ENCODE measurements around the gene NOS1AP. TPM values are rescaled to one million over a fixed set of nuclear protein-coding genes. Genes with fewer than 3 reads are reported as not detected.

The NOS1AP gene
- total and polyA plus RNA-seq, 9 of the 15 experiments (the other 6 are each of a cell fraction or from before 2014, with no cell fraction given) = 0.07 to 1.5 (median 0.22) TPM

DNA sequence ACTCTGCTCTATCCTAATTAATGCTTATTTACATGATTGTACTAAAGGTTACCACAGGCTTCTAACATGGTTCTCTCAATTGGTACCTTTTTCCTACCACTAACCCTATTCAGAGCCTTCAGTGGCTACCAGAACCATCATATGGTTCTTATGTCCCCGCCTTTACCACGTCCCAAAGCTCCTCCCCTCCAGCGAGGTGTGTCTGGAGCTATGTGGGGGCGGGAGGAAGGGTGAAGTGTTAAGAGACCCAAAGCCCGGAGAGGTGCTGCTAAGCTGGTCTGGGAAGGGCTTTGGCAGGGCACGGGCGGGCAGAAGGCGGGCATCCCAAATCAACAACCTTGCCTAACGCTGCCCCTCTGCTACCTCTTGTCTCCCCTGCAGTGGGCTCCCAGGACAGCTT is 297.2 kb downstream of the NOS1AP start:
- intact Hi-C loops (cut with micrococcal nuclease) (no loop called here), in situ Hi-C loops (cut with MboI) (no loop called here)
- FAIRE-seq (peak; percentile 6), DNase-seq (ENCODE audit: extremely low read depth in 1 of 4, low spot score in 3 of 4) (peak; percentile 45 to 57 (median 53)), ATAC-seq (peak; percentile 78)
- Histone ChIP-seq H3K4me2 (ENCODE audit: insufficient read depth, low read length) (no peak overlapping the region), H3K9ac (ENCODE audit: insufficient read depth in 1 of 2, low read depth in 2 of 2, low read length in 2 of 2) (peak overlapping the region in 1 of 2 experiments; percentile 54; a peak in 1 of 4 replicates), H3K36me3 (ENCODE audit: control insufficient read depth, insufficient read depth, low read length) (no peaks in the 10 kb centered on the region), H3K9me3 (replicated peaks; ENCODE audit: control insufficient read depth, insufficient read depth, low read depth, low read length) (no peaks in the 10 kb centered on the region), H3K4me3 (no peak overlapping the region), H3K9me1 (ENCODE audit: control insufficient read depth, insufficient read depth, low read length) (no peaks in the 10 kb centered on the region), H3K79me2 (ENCODE audit: control insufficient read depth, insufficient read depth, low read length) (no peaks in the 10 kb centered on the region), H3K27me3 (ENCODE audit: control insufficient read depth in 2 of 2, insufficient read depth in 2 of 2, low read length in 2 of 2) (no peaks in the 10 kb centered on the region), H3K4me1 (replicated peaks in 1 of 2; ENCODE audit: control insufficient read depth in 2 of 2, insufficient read depth in 2 of 2, low read length in 2 of 2) (peaks cover 13 to 20% of the 10 kb centered on the region in 2 experiments; a peak in 4 of 5 replicates), H2AFZ (ENCODE audit: low read depth, low read length) (peak overlapping the region; percentile 34; the same call in 1 of the 2 replicates), H3K27ac (ENCODE audit: extremely low read depth, low read depth, low read length) (no peak overlapping the region), H4K20me1 (replicated peaks; ENCODE audit: control insufficient read depth, insufficient read depth, low read length) (no peaks in the 10 kb centered on the region)
- WGBS (ENCODE audit: insufficient coverage, low coverage, missing lambda C conversion rate) = 50% methylated on average over 9 of the region's 9 CpGs
- ChIA-PET CTCF (ENCODE audit: low intra/inter-chr PET ratio) (no interaction called here), POLR2A (interaction anchor here (1.3 to 1.4 kb wide), 2 partner anchors 14 to 194 kb away, joined by 3 read pairs; partner anchors contain the start of gene UAP1)
- no peak for TF ChIP-seq TEAD1 (CRISPR knock-in tag; IDR thresholded peaks at IDR 0.05)
- TF ChIP-seq EGR1 (conservative IDR thresholded peaks at IDR 0.05) = peak; percentile 62
- TF ChIP-seq, protein P1, sequence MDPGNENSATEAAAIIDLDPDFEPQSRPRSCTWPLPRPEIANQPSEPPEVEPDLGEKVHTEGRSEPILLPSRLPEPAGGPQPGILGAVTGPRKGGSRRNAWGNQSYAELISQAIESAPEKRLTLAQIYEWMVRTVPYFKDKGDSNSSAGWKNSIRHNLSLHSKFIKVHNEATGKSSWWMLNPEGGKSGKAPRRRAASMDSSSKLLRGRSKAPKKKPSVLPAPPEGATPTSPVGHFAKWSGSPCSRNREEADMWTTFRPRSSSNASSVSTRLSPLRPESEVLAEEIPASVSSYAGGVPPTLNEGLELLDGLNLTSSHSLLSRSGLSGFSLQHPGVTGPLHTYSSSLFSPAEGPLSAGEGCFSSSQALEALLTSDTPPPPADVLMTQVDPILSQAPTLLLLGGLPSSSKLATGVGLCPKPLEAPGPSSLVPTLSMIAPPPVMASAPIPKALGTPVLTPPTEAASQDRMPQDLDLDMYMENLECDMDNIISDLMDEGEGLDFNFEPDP (CRISPR knock-in tag; IDR thresholded peaks at IDR 0.05) = no peak
- BruUV-seq (replicated peaks) = no TSS peak

DNA sequence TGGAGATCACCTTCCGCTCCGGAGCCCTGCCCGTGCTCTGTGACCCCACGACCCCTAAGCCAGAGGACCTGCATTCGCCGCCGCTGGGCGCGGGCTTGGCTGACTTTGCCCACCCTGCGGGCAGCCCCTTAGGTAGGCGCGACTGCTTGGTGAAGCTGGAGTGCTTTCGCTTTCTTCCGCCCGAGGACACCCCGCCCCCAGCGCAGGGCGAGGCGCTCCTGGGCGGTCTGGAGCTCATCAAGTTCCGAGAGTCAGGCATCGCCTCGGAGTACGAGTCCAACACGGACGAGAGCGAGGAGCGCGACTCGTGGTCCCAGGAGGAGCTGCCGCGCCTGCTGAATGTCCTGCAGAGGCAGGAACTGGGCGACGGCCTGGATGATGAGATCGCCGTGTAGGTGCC is 297.6 kb downstream of the NOS1AP start:
- DNase-seq (ENCODE audit: extremely low read depth in 1 of 4, low spot score in 3 of 4) (no peak), FAIRE-seq (no peak), ATAC-seq (no peak)
- Histone ChIP-seq H3K27me3 (ENCODE audit: control insufficient read depth in 2 of 2, insufficient read depth in 2 of 2, low read length in 2 of 2) (no peaks in the 10 kb centered on the region), H3K4me3 (no peak overlapping the region), H3K9me1 (ENCODE audit: control insufficient read depth, insufficient read depth, low read length) (no peaks in the 10 kb centered on the region), H3K79me2 (ENCODE audit: control insufficient read depth, insufficient read depth, low read length) (no peaks in the 10 kb centered on the region), H3K36me3 (ENCODE audit: control insufficient read depth, insufficient read depth, low read length) (no peaks in the 10 kb centered on the region), H3K4me2 (ENCODE audit: insufficient read depth, low read length) (no peak overlapping the region), H2AFZ (ENCODE audit: low read depth, low read length) (0 out of 2 replicates have a peak overlapping the region, but pooled peaks have one; percentile 34), H4K20me1 (replicated peaks; ENCODE audit: control insufficient read depth, insufficient read depth, low read length) (no peaks in the 10 kb centered on the region), H3K27ac (ENCODE audit: extremely low read depth, low read depth, low read length) (no peak overlapping the region), H3K9ac (ENCODE audit: insufficient read depth in 1 of 2, low read depth in 2 of 2, low read length in 2 of 2) (peak overlapping the region in 1 of 2 experiments; percentile 54; a peak in 1 of 4 replicates), H3K4me1 (replicated peaks in 1 of 2; ENCODE audit: control insufficient read depth in 2 of 2, insufficient read depth in 2 of 2, low read length in 2 of 2) (peaks cover 13 to 24% of the 10 kb centered on the region in 2 experiments; a peak in 4 of 5 replicates), H3K9me3 (replicated peaks; ENCODE audit: control insufficient read depth, insufficient read depth, low read depth, low read length) (no peaks in the 10 kb centered on the region)
- WGBS (ENCODE audit: insufficient coverage, low coverage, missing lambda C conversion rate) = 89% methylated on average over 33 of the region's 36 CpGs
- intact Hi-C loops (cut with micrococcal nuclease) (no loop called here), in situ Hi-C loops (cut with MboI) (no loop called here)
- POLR2A ChIA-PET = interaction anchor here (1.3 to 1.4 kb wide), 2 partner anchors 13 to 194 kb away, joined by 3 read pairs; partner anchors contain the start of gene UAP1
- TF ChIP-seq HEY1 (CRISPR knock-in tag; IDR thresholded peaks at IDR 0.05; ENCODE audit: borderline replicate concordance) (no peak), NRF1 (conservative IDR thresholded peaks at IDR 0.05 in 1 of 2, IDR thresholded peaks at IDR 0.05 in 1 of 2) (no peak), DMBX1 (CRISPR knock-in tag; IDR thresholded peaks at IDR 0.05; ENCODE audit: borderline replicate concordance) (no peak), ZFP1 (CRISPR knock-in tag; IDR thresholded peaks at IDR 0.05) (no peak), STAG1 (CRISPR knock-in tag; IDR thresholded peaks at IDR 0.05; ENCODE audit: borderline replicate concordance) (peak; percentile 22; the same call in 1 of the 2 replicates), RBFOX2 (IDR thresholded peaks at IDR 0.05; ENCODE audit: low read depth, low read length) (peak; percentile 36; the same call in 1 of the 2 replicates)
- TF ChIP-seq, protein P2, sequence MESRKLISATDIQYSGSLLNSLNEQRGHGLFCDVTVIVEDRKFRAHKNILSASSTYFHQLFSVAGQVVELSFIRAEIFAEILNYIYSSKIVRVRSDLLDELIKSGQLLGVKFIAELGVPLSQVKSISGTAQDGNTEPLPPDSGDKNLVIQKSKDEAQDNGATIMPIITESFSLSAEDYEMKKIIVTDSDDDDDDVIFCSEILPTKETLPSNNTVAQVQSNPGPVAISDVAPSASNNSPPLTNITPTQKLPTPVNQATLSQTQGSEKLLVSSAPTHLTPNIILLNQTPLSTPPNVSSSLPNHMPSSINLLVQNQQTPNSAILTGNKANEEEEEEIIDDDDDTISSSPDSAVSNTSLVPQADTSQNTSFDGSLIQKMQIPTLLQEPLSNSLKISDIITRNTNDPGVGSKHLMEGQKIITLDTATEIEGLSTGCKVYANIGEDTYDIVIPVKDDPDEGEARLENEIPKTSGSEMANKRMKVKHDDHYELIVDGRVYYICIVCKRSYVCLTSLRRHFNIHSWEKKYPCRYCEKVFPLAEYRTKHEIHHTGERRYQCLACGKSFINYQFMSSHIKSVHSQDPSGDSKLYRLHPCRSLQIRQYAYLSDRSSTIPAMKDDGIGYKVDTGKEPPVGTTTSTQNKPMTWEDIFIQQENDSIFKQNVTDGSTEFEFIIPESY (CRISPR knock-in tag; IDR thresholded peaks at IDR 0.05) = peak; percentile 70
- no TSS peak for BruUV-seq (replicated peaks)
- CTCF ChIA-PET (ENCODE audit: low intra/inter-chr PET ratio) = no interaction called here
